ENCODE measurements around the gene CCDC71.
A peak's percentile ranks its signal among the peaks of the same experiment; 100 is the strongest.

Gene CCDC71

GRCh38 chr3:49165771-49166751 is at the start of gene CCDC71:
TSS of gene CCDC71 (minus strand) at chr3:49166331. CDS start at chr3:49164208, 2,123 bp downstream.
- H3K4me3 ChIP-seq (ENCODE audit: low read length): peak within 1 kb of the TSS; percentile 92
- peak; percentile 59 for DNase-seq (ENCODE audit: low read depth)
- TF ChIP-seq CTCF (conservative IDR thresholded peaks at IDR 0.05; ENCODE audit: low read length): no peak

GRCh38 chr3:49213998-49214397 is 47.9 kb upstream of the CCDC71 start:
- H3K4me3 ChIP-seq (ENCODE audit: low read length): no peak overlapping the region
- no peak for DNase-seq (ENCODE audit: low read depth)
- no peak for TF ChIP-seq CTCF (conservative IDR thresholded peaks at IDR 0.05; ENCODE audit: low read length)

GRCh38 chr3:49213541-49213943 is 47.4 kb upstream of the CCDC71 start:
- no peak overlapping the region for H3K4me3 ChIP-seq (ENCODE audit: low read length)
- DNase-seq (ENCODE audit: low read depth): no peak

GRCh38 chr3:49199900-49200281 is 33.8 kb upstream of the CCDC71 start:
- H3K4me3 ChIP-seq (ENCODE audit: low read length): peak overlapping the region; percentile 57
- no peak for DNase-seq (ENCODE audit: low read depth)
- no peak for TF ChIP-seq CTCF (conservative IDR thresholded peaks at IDR 0.05; ENCODE audit: low read length)

More at GRCh38 chr3:49213541-49213943, 47.4 kb upstream of the CCDC71 start:
- TF ChIP-seq CTCF (conservative IDR thresholded peaks at IDR 0.05; ENCODE audit: low read length): no peak

- TF ChIP-seq CTCF (conservative IDR thresholded peaks at IDR 0.05; ENCODE audit: low read length): no peak
- peak; percentile 78 for DNase-seq (ENCODE audit: low read depth)
- H3K4me3 ChIP-seq (ENCODE audit: low read length): peak overlapping the region; percentile 57
Observed at GRCh38 chr3:49199239-49199899, 33.2 kb upstream of the CCDC71 start.

GRCh38 chr3:49198611-49199230 is 32.6 kb upstream of the CCDC71 start:
- H3K4me3 ChIP-seq (ENCODE audit: low read length): peak overlapping the region; percentile 51
- TF ChIP-seq CTCF (conservative IDR thresholded peaks at IDR 0.05; ENCODE audit: low read length): no peak
- no peak for DNase-seq (ENCODE audit: low read depth)

All from AG10803 (cell line).